Neuronal stem cell (in vitro differentiated cells): ENCODE measurements around the gene TMEM132C.

Experiments used
- DNase-seq: peaks from one replicate; pipeline ENCODE4 v3.0.0-alpha.2; 2013; ENCODE audit warnings: low spot score
- H2AFZ ChIP-seq: one replicate; pipeline ENCODE4 v1.6.1; 2013; ENCODE audit warnings: mild to moderate bottlenecking, low read length, inconsistent platforms
- H2AK5ac ChIP-seq: 2 replicates; pipeline ENCODE4 v1.6.1; 2013; ENCODE audit warnings: low read depth, mild to moderate bottlenecking, inconsistent platforms, low read length, moderate library complexity, mixed read lengths
- H2BK120ac ChIP-seq: 2 replicates; pipeline ENCODE4 v1.6.1; 2013; ENCODE audit warnings: low read depth, mild to moderate bottlenecking, inconsistent platforms, low read length, moderate library complexity, mixed read lengths
- H2BK12ac ChIP-seq: one replicate; pipeline ENCODE4 v1.6.1; 2013; ENCODE audit warnings: low read length, inconsistent platforms
- H2BK15ac ChIP-seq: 2 replicates; pipeline ENCODE4 v1.6.1; 2013; ENCODE audit warnings: mild to moderate bottlenecking, low read length, inconsistent platforms, mixed read lengths
- H2BK5ac ChIP-seq: one replicate; pipeline ENCODE4 v1.6.1; 2013; ENCODE audit warnings: inconsistent platforms, mild to moderate bottlenecking, low read length, moderate library complexity
- H3K14ac ChIP-seq: one replicate; pipeline ENCODE4 v1.6.1; 2013; ENCODE audit warnings: low read length, inconsistent platforms
- H3K18ac ChIP-seq: 2 replicates; pipeline ENCODE4 v1.6.1; 2013; ENCODE audit warnings: low read length, inconsistent platforms
- H3K23ac ChIP-seq: 2 replicates; pipeline ENCODE4 v1.6.1; 2013; ENCODE audit warnings: low read depth, mild to moderate bottlenecking, mixed read lengths, low read length, inconsistent platforms; ENCODE audit not compliant: poor library complexity
- H3K27ac ChIP-seq: replicated peaks from 3 replicates; pipeline ENCODE4 v1.5.1; 2013; ENCODE audit warnings: low read length, inconsistent platforms
- H3K27me3 ChIP-seq, 3 experiments: 2 replicates each; pipeline ENCODE4 v1.6.1; 2013; ENCODE audit warnings: low read length in 3 of 3, mild to moderate bottlenecking in 2 of 3, inconsistent platforms in 1 of 3, low read depth in 1 of 3, mixed read lengths in 1 of 3, moderate library complexity in 1 of 3; ENCODE audit not compliant: control insufficient read depth in 3 of 3, insufficient read depth in 3 of 3
- H3K36me3 ChIP-seq, 2 donors: replicated peaks in 1 of 2; 2 replicates each; pipeline ENCODE4 v1.6.1; 2013; ENCODE audit warnings: low read length in 2 of 2; ENCODE audit not compliant: control insufficient read depth in 2 of 2, insufficient read depth in 2 of 2
- H3K4ac ChIP-seq: 2 replicates; pipeline ENCODE4 v1.6.1; 2013; ENCODE audit warnings: inconsistent platforms, mild to moderate bottlenecking, low read length, moderate library complexity
- H3K4me1 ChIP-seq, 2 donors: 1 replicate in 1 of 2; 2 replicates in 1 of 2; pipeline ENCODE4 v1.6.1; 2013; ENCODE audit warnings: low read length in 2 of 2, low read depth in 1 of 2; ENCODE audit not compliant: control insufficient read depth in 2 of 2, insufficient read depth in 1 of 2
- H3K4me2 ChIP-seq: one replicate; pipeline ENCODE4 v1.6.1; 2013; ENCODE audit warnings: mild to moderate bottlenecking, low read length, inconsistent platforms; ENCODE audit not compliant: insufficient read depth, poor library complexity, severe bottlenecking
- H3K4me3 ChIP-seq, 2 donors: 2 replicates each; pipeline ENCODE4 v1.5.1; 2013; ENCODE audit warnings: low read length in 2 of 2, mild to moderate bottlenecking in 2 of 2, inconsistent platforms in 1 of 2, moderate library complexity in 1 of 2
- H3K79me1 ChIP-seq: one replicate; pipeline ENCODE4 v1.6.1; 2013; ENCODE audit warnings: low read depth, mild to moderate bottlenecking, inconsistent platforms, low read length, moderate library complexity
- H3K9ac ChIP-seq: one replicate; pipeline ENCODE4 v1.6.1; 2013; ENCODE audit warnings: mild to moderate bottlenecking, low read depth, low read length, inconsistent platforms; ENCODE audit not compliant: poor library complexity
- H3K9me3 ChIP-seq, 2 donors: replicated peaks in 1 of 2; 2 replicates each; pipeline versions ENCODE3 to v1.6.1; 2013; ENCODE audit warnings: low read length in 2 of 2, mild to moderate bottlenecking in 2 of 2, inconsistent platforms in 1 of 2, low read depth in 1 of 2, mixed read lengths in 1 of 2, moderate library complexity in 1 of 2; ENCODE audit not compliant: control insufficient read depth in 2 of 2, insufficient read depth in 1 of 2
- H4K8ac ChIP-seq: one replicate; pipeline ENCODE4 v1.6.1; 2013; ENCODE audit warnings: low read depth, mild to moderate bottlenecking, inconsistent platforms, low read length, moderate library complexity
- H4K91ac ChIP-seq: one replicate; pipeline ENCODE4 v1.6.1; 2013; ENCODE audit warnings: low read length, low read depth, mild to moderate bottlenecking, inconsistent platforms; ENCODE audit not compliant: poor library complexity
- WGBS, 2 donors: extraction: QIAGEN DNeasy Blood & Tissue Kit; methylation state at CpG; one replicate each; pipeline ENCODE4 v1.1.7; 2013; ENCODE audit warnings: missing lambda C conversion rate in 2 of 2, mixed read lengths in 1 of 2; ENCODE audit not compliant: insufficient read length in 2 of 2, insufficient replicate concordance in 1 of 2; ENCODE audit errors: extremely low coverage in 2 of 2; 5-methylcytosine and 5-hydroxymethylcytosine counted together

TMEM132C gene

GRCh38 chr12:128381946-128382345 is 115.0 kb downstream of the TMEM132C start:
- H3K14ac ChIP-seq: no peak overlapping the region
- no peak for DNase-seq
- no peak overlapping the region for H2AK5ac ChIP-seq
- no peak overlapping the region for H3K18ac ChIP-seq
- no peak overlapping the region for H3K4me3 ChIP-seq
- no peak overlapping the region for H2BK12ac ChIP-seq
- no peak overlapping the region for H4K91ac ChIP-seq
- peaks cover 11 to 20% of the 10 kb centered on the region in 2 donors for H3K9me3 ChIP-seq
- H3K36me3 ChIP-seq: peaks cover 0 to 12% of the 10 kb centered on the region in 2 donors
- H3K9ac ChIP-seq: no peak overlapping the region
- no peak overlapping the region for H3K27ac ChIP-seq
- H2BK5ac ChIP-seq: no peak overlapping the region
- H2BK120ac ChIP-seq: no peak overlapping the region
- H3K4me1 ChIP-seq: peaks cover 11 to 13% of the 10 kb centered on the region in 2 donors
- H2BK15ac ChIP-seq: no peak overlapping the region
- WGBS, 2 donors: no CpG with 5 or more reads among the region's 10 CpGs
- no peak overlapping the region for H3K23ac ChIP-seq
- no peak overlapping the region for H3K4ac ChIP-seq
- H4K8ac ChIP-seq: no peak overlapping the region
- H3K4me2 ChIP-seq: no peak overlapping the region
- H3K79me1 ChIP-seq: no peaks in the 10 kb centered on the region
- H2AFZ ChIP-seq: no peak overlapping the region
- H3K27me3 ChIP-seq: peaks cover 0 to 57% (median 3%) of the 10 kb centered on the region in 3 experiments

- peaks cover 0 to 57% (median 3%) of the 10 kb centered on the region in 3 experiments for H3K27me3 ChIP-seq
- H3K4ac ChIP-seq: no peak overlapping the region
- no peak overlapping the region for H2BK15ac ChIP-seq
- H3K36me3 ChIP-seq: peaks cover 0 to 12% of the 10 kb centered on the region in 2 donors
- peak overlapping the region in 1 of 2 donors; percentile 33 for H3K4me3 ChIP-seq
- H3K27ac ChIP-seq: no peak overlapping the region
- H2AK5ac ChIP-seq: no peak overlapping the region
- no peak overlapping the region for H2BK120ac ChIP-seq
- H3K4me1 ChIP-seq: peaks cover 11 to 13% of the 10 kb centered on the region in 2 donors
- H3K23ac ChIP-seq: no peak overlapping the region
- peaks cover 11 to 20% of the 10 kb centered on the region in 2 donors for H3K9me3 ChIP-seq
- no peak overlapping the region for H3K4me2 ChIP-seq
- H2BK5ac ChIP-seq: no peak overlapping the region
- no peak overlapping the region for H3K14ac ChIP-seq
- H2AFZ ChIP-seq: no peak overlapping the region
- H4K8ac ChIP-seq: peak overlapping the region; percentile 99
- H3K79me1 ChIP-seq: no peaks in the 10 kb centered on the region
- H4K91ac ChIP-seq: no peak overlapping the region
- H2BK12ac ChIP-seq: no peak overlapping the region
- no CpG with 5 or more reads among the region's 7 CpGs for WGBS, 2 donors
- no peak overlapping the region for H3K9ac ChIP-seq
- peak overlapping the region; percentile 40 for H3K18ac ChIP-seq
- DNase-seq: no peak
These were observed 116.0 kb downstream of the TMEM132C start for GRCh38 chr12:128382946-128383345.

GRCh38 chr12:128383357-128383937 is 116.5 kb downstream of the TMEM132C start:
- no peak overlapping the region for H2BK12ac ChIP-seq
- no peak overlapping the region for H3K23ac ChIP-seq
- no peak overlapping the region for H4K91ac ChIP-seq
- H3K27ac ChIP-seq: no peak overlapping the region
- peak overlapping the region; percentile 21 for H3K4me2 ChIP-seq
- H3K4ac ChIP-seq: no peak overlapping the region
- H3K14ac ChIP-seq: no peak overlapping the region
- no CpG with 5 or more reads among the region's 18 CpGs for WGBS, 2 donors
- H2BK15ac ChIP-seq: no peak overlapping the region
- peak; percentile 79 for DNase-seq
- no peak overlapping the region for H3K4me3 ChIP-seq
- H3K9me3 ChIP-seq: peaks cover 10 to 18% of the 10 kb centered on the region in 2 donors
- H2AFZ ChIP-seq: no peak overlapping the region
- no peak overlapping the region for H2BK5ac ChIP-seq
- no peak overlapping the region for H3K9ac ChIP-seq
- H4K8ac ChIP-seq: no peak overlapping the region
- H3K36me3 ChIP-seq: peaks cover 0 to 12% of the 10 kb centered on the region in 2 donors
- no peak overlapping the region for H2BK120ac ChIP-seq
- no peaks in the 10 kb centered on the region for H3K79me1 ChIP-seq
- peaks cover 11 to 13% of the 10 kb centered on the region in 2 donors for H3K4me1 ChIP-seq
- H2AK5ac ChIP-seq: no peak overlapping the region
- H3K18ac ChIP-seq: no peak overlapping the region
- H3K27me3 ChIP-seq: peaks cover 0 to 57% (median 3%) of the 10 kb centered on the region in 3 experiments

GRCh38 chr12:128385736-128386135 is 118.8 kb downstream of the TMEM132C start:
- Histone ChIP-seq H3K9me3 (peaks cover 7 to 16% of the 10 kb centered on the region in 2 donors), H4K8ac (no peak overlapping the region), H3K18ac (no peak overlapping the region), H3K23ac (no peak overlapping the region), H3K4me3 (no peak overlapping the region), H2AK5ac (no peak overlapping the region), H3K4me1 (peaks cover 11 to 13% of the 10 kb centered on the region in 2 donors), H2BK12ac (no peak overlapping the region), H2BK15ac (no peak overlapping the region), H2BK5ac (no peak overlapping the region), H4K91ac (no peak overlapping the region), H3K9ac (no peak overlapping the region), H3K36me3 (peaks cover 0 to 16% of the 10 kb centered on the region in 2 donors), H3K4ac (no peak overlapping the region), H3K27me3 (peaks cover 0 to 49% (median 3%) of the 10 kb centered on the region in 3 experiments), H3K79me1 (no peaks in the 10 kb centered on the region), H2BK120ac (no peak overlapping the region), H3K27ac (no peak overlapping the region), H3K4me2 (no peak overlapping the region), H2AFZ (no peak overlapping the region), H3K14ac (no peak overlapping the region)
- WGBS, 2 donors: no CpG with 5 or more reads among the region's 9 CpGs
- no peak for DNase-seq
